Hair follicular keratinocyte (primary cell): Measurements from ENCODE around the gene RHOT2. TPM values are rescaled to one million over a fixed set of nuclear protein-coding genes. Genes with fewer than 3 reads are reported as not detected.

Source experiments
- total RNA-seq: library from RNA; depleted of rRNA; stranded (reverse); fragments of >200 nt; gene quantifications from 2 replicates; pipeline ENCODE4 v1.2.3, GENCODE V29; 2015

RHOT2 gene
- total RNA-seq, 1 donor from 2014 or later = 52.0 TPM

Other genes with a start within 250 kb of the RHOT2 start
- gene RAB11FIP3, start 242.5 kb upstream of the RHOT2 start, total RNA-seq = 12.2 and 19.1 TPM in 2 replicates
- 39.7 and 43.8 TPM in 2 replicates for gene CAPN15, start 140.4 kb upstream of the RHOT2 start, total RNA-seq
- gene PRR35, start 107.7 kb upstream of the RHOT2 start, total RNA-seq = not detected in 2 replicates
- gene NHLRC4, start 101.1 kb upstream of the RHOT2 start, total RNA-seq = 0.11 and 0.16 TPM in 2 replicates
- gene PIGQ, start 98.2 kb upstream of the RHOT2 start, total RNA-seq = 19.8 and 27.6 TPM in 2 replicates
- 18.1 and 19.2 TPM in 2 replicates for gene RAB40C, start 78.1 kb upstream of the RHOT2 start, total RNA-seq
- gene WFIKKN1, start 37.1 kb upstream of the RHOT2 start, total RNA-seq = 0.47 TPM in 1 of 2 replicates, not detected in the other
- gene METTL26, start 31.8 kb upstream of the RHOT2 start, total RNA-seq = 161 and 174 TPM in 2 replicates
- 36.5 and 55.2 TPM in 2 replicates for gene MCRIP2, start 26.3 kb upstream of the RHOT2 start, total RNA-seq
- 8.5 and 9.8 TPM in 2 replicates for gene WDR90, start 18.8 kb upstream of the RHOT2 start, total RNA-seq
- 5.1 and 9.8 TPM in 2 replicates for gene RHBDL1, start 7.5 kb downstream of the RHOT2 start, total RNA-seq
- 216 and 264 TPM in 2 replicates for gene STUB1, start 12.3 kb downstream of the RHOT2 start, total RNA-seq
- gene JMJD8, start 16.2 kb downstream of the RHOT2 start, total RNA-seq = 35.5 and 58.9 TPM in 2 replicates
- gene WDR24, start 22.3 kb downstream of the RHOT2 start, total RNA-seq = 9.1 and 9.4 TPM in 2 replicates
- gene FBXL16, start 37.7 kb downstream of the RHOT2 start, total RNA-seq = 0.19 and 2.0 TPM in 2 replicates
- gene METRN, start 47.0 kb downstream of the RHOT2 start, total RNA-seq = 119 and 198 TPM in 2 replicates
- gene ANTKMT, start 53.0 kb downstream of the RHOT2 start, total RNA-seq = 61.5 and 70.2 TPM in 2 replicates
- gene CCDC78, start 58.3 kb downstream of the RHOT2 start, total RNA-seq = 3.6 and 3.8 TPM in 2 replicates
- gene HAGHL, start 59.0 kb downstream of the RHOT2 start, total RNA-seq = 18.9 and 26.2 TPM in 2 replicates
- gene CIAO3, start 72.9 kb downstream of the RHOT2 start, total RNA-seq = 19.4 and 30.0 TPM in 2 replicates
- 0.78 and 3.8 TPM in 2 replicates for gene MSLN, start 92.6 kb downstream of the RHOT2 start, total RNA-seq
- gene RPUSD1, start 120.2 kb downstream of the RHOT2 start, total RNA-seq = 29.0 and 43.2 TPM in 2 replicates
- 23.5 and 26.5 TPM in 2 replicates for gene CHTF18, start 120.5 kb downstream of the RHOT2 start, total RNA-seq
- gene GNG13, start 132.6 kb downstream of the RHOT2 start, total RNA-seq = not detected in 2 replicates